Measurements from ENCODE around the gene HDAC1.
A peak's percentile ranks its signal among the peaks of the same experiment; 100 is the strongest.
"Not testable (repeated sequence)": the region's sequence is repeated elsewhere in the genome, so short reads cannot be mapped to it uniquely, and the experiment has no call there.

HDAC1 gene

GRCh38 chr1:32276032-32276782 is 15.7 kb upstream of the HDAC1 start:
- TF ChIP-seq, protein P1, sequence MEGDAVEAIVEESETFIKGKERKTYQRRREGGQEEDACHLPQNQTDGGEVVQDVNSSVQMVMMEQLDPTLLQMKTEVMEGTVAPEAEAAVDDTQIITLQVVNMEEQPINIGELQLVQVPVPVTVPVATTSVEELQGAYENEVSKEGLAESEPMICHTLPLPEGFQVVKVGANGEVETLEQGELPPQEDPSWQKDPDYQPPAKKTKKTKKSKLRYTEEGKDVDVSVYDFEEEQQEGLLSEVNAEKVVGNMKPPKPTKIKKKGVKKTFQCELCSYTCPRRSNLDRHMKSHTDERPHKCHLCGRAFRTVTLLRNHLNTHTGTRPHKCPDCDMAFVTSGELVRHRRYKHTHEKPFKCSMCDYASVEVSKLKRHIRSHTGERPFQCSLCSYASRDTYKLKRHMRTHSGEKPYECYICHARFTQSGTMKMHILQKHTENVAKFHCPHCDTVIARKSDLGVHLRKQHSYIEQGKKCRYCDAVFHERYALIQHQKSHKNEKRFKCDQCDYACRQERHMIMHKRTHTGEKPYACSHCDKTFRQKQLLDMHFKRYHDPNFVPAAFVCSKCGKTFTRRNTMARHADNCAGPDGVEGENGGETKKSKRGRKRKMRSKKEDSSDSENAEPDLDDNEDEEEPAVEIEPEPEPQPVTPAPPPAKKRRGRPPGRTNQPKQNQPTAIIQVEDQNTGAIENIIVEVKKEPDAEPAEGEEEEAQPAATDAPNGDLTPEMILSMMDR (IDR thresholded peaks at IDR 0.05; ENCODE audit: borderline replicate concordance, insufficient read depth, low read depth, low read length), result no peak
- H3K4me3 ChIP-seq (ENCODE audit: low read depth, low read length), result no peak overlapping the region

DNA sequence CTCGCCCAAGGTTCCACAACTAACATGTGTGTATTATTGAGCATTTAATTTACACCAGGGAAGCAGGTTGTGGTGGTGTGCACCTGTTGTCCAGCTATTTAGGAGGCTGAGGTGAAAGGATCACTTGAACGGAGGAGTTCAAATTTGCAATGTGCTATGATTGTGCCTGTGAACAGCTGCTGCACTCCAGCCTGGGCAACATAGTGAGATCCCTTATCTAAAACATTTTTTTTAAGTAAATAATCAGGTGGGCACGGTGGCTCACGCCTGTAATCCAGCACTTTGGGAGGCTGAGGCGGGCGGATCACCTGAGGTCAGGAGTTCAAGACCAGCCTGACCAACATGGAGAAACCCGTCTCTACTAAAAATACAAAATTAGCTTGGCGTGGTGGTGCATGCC is 7.1 kb upstream of the HDAC1 start:
- H3K4me3 ChIP-seq (ENCODE audit: low read depth, low read length), result not testable (repeated sequence)

- TF ChIP-seq, protein P1 (IDR thresholded peaks at IDR 0.05; ENCODE audit: borderline replicate concordance, insufficient read depth, low read depth, low read length), result no peak
- H3K4me3 ChIP-seq (ENCODE audit: low read depth, low read length), result no peak overlapping the region
Observed at GRCh38 chr1:32285658-32286057, 6.2 kb upstream of the HDAC1 start.

DNA sequence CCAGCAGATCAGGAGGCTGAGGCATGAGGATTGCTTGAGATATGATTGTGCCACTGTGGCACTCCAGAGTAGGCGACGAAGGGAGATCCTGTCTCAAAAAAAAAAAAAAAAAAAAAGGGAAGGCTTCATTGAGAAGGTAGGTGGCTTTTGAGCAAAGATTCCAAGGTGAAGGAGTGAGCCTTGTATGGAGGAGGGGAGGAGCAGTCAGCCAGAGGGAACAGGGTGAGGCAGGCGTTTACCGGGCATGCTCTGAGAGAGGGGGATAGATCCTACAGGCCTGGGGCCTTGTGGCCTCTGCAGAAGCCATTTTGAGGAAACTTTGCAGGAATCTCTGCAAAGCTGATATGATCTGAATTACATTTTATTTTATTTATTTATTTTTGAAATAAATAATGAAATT is 5.1 kb upstream of the HDAC1 start:
- TF ChIP-seq, protein P1 (IDR thresholded peaks at IDR 0.05; ENCODE audit: borderline replicate concordance, insufficient read depth, low read depth, low read length), result no peak

DNA sequence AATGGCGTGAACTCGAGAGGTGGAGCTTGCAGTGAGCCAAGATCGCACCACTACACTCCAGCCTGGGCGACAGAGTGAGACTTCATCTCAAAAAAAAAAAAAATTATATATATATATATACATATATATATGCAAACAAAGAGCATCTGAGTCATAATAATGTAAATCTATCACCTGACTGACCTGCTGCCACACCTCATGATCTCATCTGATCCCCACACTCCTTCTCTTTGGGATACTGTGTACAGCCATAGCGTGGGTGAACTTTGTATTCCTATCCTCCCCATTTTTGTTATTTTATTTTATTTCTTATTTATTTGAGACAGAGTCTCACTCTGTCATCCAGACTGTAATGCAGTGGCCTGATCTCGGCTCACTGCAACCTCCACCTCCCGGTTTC is 2.6 kb upstream of the HDAC1 start:
- H3K4me3 ChIP-seq (ENCODE audit: low read depth, low read length), result no peak overlapping the region
- TF ChIP-seq, protein P1 (IDR thresholded peaks at IDR 0.05; ENCODE audit: borderline replicate concordance, insufficient read depth, low read depth, low read length), result no peak

More for the DNA sequence above, 5.1 kb upstream of the HDAC1 start:
- H3K4me3 ChIP-seq (ENCODE audit: low read depth, low read length), result no peak overlapping the region

GRCh38 chr1:32291145-32291707 is 657 bp upstream of the HDAC1 start:
- TF ChIP-seq, protein P1 (IDR thresholded peaks at IDR 0.05; ENCODE audit: borderline replicate concordance, insufficient read depth, low read depth, low read length), result no peak

GRCh38 chr1:32298211-32298610 is 6.3 kb downstream of the HDAC1 start:
- H3K4me3 ChIP-seq (ENCODE audit: low read depth, low read length), result not testable (repeated sequence)

More at GRCh38 chr1:32291145-32291707, 657 bp upstream of the HDAC1 start:
- H3K4me3 ChIP-seq (ENCODE audit: low read depth, low read length), result peak overlapping the region; percentile 94

GRCh38 chr1:32299327-32299726 is 7.4 kb downstream of the HDAC1 start:
- TF ChIP-seq, protein P1 (IDR thresholded peaks at IDR 0.05; ENCODE audit: borderline replicate concordance, insufficient read depth, low read depth, low read length), result no peak
- no peak overlapping the region for H3K4me3 ChIP-seq (ENCODE audit: low read depth, low read length)
